Epithelial cell of esophagus (primary cell): ENCODE data around the gene DLGAP4.

Experiments
- DNase-seq: peaks from one replicate; pipeline ENCODE4 v3.0.0; 2010; ENCODE audit warnings: low read depth
- H3K4me3 ChIP-seq: 2 replicates; pipeline ENCODE4 v1.5.1; 2011; ENCODE audit warnings: mild to moderate bottlenecking, low read length, control low read depth
- TF ChIP-seq, protein P1 (sequence below): IDR thresholded peaks from 2 replicates; pipeline ENCODE4 v1.5.1; 2011; ENCODE audit warnings: low read depth, mild to moderate bottlenecking, low read length, control low read depth, inconsistent platforms; ENCODE audit not compliant: insufficient read depth; ENCODE audit errors: missing control alignments

DLGAP4 gene

DNA sequence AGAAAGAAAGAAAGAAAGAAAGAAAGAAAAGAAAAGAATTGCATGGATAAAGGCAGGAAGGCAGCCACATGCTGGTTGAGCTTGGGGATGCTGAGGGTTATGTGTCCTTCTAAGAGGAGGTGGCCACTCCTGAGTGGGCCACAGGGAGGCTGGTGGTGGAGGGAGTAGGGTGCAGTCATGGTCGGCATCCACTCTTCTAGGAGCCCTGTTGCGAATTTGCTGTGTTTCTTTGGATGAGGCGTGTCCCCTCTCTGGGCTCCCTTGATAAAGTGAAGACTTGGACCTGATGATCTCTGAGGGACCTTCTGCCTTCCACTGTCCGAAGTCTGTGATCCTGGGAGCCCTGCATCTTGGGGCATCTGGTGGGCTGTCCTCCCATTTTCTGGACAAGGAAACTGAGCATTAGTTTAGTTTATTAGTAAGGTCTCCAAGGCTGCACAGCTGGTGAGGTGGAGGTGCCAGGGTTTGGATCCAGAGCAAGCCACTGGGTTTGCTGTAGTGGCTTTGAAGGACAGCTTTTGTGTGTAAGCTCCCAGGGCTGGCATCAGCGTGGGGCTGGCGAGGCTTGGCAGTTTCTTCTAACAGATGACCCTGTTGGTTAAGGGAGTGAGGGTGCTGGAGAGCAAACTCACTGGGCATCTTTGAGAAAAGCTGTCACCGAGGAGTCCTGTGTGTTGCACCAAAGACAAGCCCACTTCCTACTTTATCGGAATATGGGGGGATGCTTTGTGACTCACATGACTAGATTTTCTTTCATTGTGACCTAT is 4.3 kb downstream of the DLGAP4 start:
- TF ChIP-seq, protein P1, sequence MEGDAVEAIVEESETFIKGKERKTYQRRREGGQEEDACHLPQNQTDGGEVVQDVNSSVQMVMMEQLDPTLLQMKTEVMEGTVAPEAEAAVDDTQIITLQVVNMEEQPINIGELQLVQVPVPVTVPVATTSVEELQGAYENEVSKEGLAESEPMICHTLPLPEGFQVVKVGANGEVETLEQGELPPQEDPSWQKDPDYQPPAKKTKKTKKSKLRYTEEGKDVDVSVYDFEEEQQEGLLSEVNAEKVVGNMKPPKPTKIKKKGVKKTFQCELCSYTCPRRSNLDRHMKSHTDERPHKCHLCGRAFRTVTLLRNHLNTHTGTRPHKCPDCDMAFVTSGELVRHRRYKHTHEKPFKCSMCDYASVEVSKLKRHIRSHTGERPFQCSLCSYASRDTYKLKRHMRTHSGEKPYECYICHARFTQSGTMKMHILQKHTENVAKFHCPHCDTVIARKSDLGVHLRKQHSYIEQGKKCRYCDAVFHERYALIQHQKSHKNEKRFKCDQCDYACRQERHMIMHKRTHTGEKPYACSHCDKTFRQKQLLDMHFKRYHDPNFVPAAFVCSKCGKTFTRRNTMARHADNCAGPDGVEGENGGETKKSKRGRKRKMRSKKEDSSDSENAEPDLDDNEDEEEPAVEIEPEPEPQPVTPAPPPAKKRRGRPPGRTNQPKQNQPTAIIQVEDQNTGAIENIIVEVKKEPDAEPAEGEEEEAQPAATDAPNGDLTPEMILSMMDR, result no peak
- no peak for DNase-seq
- no peak overlapping the region for H3K4me3 ChIP-seq

DNA sequence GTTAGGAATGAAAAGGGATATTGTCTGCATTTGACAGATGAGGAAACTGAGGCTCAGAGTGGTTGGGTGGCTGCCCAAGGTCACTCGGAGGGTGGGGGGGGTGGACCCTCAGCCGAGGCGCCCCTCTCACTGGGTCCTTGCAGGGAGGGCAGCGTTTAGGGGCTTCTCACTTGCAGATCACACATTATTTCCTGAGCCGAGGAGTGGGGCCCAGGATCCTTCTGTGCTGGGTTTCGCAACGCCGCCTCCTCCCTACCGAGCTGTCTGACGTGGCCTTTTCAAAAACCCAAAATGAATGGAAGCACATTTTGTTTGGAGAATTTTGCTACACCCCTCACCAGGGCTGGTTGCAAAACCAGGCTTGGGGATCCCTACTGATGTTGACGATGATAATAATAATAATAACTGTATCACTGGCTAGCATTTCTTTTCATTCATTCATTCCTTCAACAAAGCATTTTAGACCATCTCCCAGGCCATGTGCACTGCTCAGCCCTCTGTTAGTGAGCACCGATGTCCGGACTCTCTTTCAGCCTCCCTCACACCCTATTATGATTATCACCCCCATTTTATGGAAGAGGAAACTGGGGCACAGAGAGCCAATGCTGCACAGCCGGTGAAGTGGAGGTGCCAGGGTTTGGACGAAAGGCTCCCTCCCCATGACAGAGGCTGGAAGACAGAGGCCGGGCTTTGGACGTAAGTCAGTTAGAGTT is 5.2 kb downstream of the DLGAP4 start:
- no peak overlapping the region for H3K4me3 ChIP-seq
- DNase-seq, result no peak
- TF ChIP-seq, protein P1, result no peak

DNA sequence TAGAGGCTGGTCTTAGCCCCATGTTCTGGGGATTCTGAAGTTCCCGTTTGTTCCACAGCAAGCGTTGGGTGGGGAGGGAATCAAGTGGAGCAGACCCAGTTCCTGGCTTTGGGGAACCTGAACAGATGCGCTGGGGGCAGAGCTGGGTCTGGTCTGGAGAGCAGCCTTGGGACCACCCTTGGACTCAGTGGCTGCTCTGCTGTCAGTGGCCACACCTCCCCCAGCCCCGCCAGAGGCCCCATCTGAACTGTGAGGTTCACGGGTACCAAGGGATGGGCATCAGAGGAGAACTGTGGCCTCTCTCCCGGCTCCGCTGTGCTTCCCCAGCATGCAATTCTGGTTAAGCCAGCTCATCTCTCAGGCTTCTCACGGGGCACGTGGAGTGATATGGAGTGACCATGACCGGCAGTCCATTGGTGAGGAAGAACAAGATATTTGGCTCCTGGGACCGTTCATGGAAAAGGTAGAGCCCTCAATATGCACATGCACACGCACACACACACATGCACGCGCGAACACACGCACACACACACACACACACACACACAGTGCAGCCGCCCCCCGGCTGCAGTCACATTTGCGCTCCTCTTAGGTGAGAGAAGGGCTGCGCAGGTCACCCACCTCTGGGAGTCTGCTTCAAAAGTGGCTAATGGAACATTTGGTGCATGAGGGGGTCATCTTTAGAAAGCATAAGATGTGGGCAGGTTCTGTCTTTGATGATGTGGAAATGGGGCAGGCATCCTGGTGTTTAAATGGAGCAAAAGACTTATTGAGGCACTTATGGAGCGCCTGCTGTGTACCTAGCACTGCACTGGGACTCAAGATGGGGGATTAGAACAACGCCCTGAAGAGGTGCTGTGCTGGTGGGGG is 6.0 kb downstream of the DLGAP4 start:
- no peak for DNase-seq
- no peak overlapping the region for H3K4me3 ChIP-seq
- TF ChIP-seq, protein P1, result no peak

DNA sequence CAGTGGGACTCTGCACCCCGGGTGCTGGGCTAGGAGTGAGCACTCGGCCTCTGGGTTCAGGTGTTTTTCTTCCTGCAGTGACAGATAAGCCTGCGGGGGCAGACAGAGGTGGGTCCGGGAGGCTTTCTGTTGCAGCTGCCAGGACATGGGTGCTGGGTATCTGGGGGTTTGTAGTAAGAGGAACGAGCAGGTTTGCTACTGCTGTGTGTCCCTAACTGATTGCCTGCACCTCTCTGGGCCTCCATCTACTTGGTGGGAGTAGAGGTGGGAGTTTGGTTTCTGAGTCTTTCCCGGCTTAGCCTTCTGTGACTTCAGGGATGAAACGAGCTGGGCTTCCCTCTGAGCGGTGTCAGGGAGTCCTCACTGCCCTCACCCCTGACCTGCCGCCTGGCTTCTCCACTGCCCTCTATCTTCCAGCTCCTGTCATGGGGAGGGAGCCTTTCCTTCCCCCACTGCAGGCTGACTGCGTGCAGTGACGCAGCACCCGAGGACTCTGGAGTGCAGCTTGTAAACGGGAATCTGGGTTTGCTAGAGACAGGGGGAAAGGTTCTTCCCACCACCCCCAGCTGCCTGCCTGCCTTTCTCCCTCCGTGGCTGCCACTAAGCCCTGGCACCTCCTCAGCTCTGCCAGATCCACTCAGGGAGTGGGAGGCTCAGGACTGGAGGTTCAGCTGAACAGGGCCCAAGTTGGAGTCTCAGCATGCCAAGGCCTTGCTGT is 6.7 kb downstream of the DLGAP4 start:
- no peak overlapping the region for H3K4me3 ChIP-seq
- no peak for DNase-seq
- TF ChIP-seq, protein P1, result no peak

DNA sequence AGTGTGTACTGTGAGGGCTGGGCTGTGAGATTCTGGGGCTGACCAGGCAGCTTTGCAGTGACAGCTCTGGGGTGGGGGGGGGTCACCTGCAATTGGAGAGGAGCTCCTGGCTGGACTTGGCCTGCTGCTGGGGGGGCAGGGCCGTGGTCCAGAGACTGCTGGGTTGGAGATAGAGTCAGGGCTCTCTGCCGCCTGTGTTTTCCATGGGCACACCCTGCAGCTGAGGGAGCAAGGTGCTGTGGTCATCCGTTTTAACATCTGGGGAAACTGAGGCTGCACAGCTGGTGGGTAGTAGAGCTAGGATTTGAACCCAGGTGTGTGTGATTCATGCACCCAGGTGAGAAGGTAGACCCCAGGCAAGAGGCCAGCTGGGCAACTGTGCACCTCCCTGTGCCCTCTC is 7.3 kb downstream of the DLGAP4 start:
- no peak for DNase-seq
- no peak overlapping the region for H3K4me3 ChIP-seq
- TF ChIP-seq, protein P1, result no peak

DNA sequence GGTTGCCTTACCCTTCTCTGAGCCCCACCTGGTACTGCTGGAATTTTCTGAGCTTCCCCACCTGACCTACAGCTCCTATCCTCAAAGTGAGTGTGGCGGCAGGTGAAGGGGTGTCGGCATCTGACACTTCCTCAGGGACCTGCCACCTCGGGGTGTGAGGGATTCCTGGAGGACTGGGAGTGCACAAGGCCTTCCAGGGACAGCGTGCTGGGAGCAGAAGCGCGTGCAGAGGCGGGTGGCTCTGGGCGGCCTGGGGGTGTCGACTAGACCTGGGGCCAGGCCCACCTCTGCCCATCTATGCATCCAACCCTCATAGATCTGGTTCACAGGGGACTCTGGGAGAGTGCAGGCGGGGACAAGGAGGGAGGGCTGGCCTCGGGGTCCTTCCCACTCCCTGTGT is 7.8 kb downstream of the DLGAP4 start:
- no peak for DNase-seq
- TF ChIP-seq, protein P1, result no peak
- no peak overlapping the region for H3K4me3 ChIP-seq
